Measurements from ENCODE around the gene HAL.
A peak's percentile ranks its signal among the peaks of the same experiment; 100 is the strongest.

Gene HAL

DNA sequence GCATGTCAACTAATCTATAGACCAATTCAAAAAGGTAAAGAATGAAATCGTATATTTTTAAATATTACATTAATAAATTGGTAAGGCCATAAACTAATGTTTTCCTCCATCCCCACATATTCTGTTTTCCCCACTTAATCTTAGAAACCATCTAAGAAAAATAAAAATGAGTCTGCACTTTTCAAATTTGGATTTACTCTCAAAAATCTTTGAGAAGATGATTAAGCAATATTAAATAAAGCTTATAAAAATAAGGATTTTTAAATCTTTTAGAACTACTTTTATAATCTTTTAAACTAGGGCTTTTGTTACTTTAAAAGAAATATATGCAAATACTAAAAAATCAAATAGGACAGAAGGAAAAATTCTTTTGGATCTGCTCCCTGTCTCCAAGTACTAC, 10.6 kb upstream of the HAL start:
- no peak for DNase-seq

DNA sequence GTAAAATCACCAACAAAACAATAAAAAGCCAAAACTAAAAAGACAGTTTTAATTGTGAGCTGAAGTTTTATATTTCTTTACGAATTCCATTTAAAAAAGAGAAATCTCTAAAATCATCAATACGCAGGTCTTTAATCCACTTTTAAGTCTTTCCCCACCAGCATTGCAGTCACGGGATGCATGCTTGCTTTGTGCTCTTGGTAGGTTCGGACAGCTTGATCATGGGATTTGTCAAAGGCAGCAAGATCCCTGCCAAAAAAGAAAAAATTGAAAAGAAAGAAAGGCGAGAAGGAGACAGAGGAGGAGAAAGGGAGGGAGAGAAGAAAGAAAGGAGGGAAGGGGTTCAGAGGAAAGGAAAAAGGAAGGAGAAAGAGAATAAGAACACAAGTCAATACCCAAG, 4.7 kb upstream of the HAL start:
- DNase-seq: no peak

DNA sequence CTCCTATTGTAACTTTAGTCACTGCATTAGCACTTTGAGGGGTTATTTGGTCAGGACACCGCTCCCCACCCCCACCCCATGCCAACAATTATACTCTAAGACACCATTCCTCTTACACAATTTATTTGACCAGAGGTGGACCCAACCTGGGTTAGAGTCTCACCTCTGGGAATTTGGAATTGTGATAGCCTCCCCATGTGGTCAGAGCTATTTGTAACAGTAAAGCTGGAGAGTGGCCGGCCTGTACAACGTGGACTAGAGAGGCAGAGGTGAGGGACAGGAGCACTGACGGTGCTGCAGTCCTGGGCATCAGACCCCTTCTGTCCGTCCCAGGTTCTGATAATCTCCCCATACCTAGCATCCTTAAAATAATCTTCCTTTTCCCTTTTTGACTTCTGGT, 3.3 kb upstream of the HAL start:
- DNase-seq: no peak

DNA sequence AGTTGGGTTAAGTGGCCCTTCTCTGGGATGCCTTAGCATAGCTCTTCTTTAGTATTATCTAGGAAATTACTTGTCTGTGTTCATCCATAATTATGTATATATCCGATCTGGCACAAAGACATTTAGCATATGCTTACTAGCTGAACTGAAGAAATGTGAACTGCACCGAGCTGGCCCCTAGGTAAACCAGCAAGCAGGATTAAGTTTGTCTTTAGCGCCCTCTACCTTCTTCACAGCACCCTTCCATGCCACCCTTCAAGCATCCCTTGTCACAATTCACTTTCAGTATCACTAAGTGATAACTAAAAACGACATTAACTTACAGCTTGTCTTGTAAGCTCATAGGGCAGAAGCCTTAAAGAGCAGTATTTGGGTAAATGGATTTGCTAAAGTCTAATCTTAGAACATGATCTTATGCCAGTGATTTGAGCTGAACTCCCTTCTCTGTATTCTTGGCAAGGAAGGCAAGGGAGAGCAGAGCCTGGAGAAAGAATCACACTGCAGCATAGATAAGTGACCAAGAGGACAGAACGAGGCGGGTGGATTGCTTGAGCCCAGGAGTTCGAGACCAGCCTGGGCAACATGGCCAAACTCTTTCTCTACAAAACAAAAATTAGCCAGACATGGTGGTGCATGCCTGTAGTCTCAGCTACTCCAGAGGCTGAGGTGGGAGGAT, 2.6 kb upstream of the HAL start:
- peak; percentile 74 for DNase-seq

DNA sequence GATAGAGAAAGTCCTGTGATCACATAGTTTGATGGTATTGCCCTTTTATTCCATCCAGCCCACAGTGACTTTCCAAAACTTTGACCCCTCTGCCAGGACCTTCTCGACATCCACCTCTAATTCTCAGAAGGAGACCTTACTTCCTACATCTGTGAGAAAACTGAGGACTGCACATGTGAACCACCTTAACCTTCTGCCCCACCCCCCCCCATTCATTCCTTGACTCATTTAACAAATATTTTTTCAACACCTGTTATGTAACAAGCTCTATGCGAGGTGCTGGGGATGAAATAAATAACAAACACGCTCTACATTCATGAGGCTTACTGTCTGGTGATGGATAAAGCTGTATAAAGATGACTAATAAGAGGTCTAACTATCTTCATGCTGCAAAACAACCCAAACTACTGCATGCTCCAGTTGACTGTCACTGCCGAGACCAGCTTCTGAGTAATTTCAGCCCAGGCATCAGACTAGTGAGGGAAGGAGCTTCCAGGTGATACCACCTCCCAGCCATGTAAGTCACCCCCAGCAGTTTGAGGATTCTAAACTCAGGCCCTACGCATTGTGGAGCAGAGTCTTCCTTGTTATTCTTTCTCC, 1.9 kb upstream of the HAL start:
- no peak for DNase-seq

DNA sequence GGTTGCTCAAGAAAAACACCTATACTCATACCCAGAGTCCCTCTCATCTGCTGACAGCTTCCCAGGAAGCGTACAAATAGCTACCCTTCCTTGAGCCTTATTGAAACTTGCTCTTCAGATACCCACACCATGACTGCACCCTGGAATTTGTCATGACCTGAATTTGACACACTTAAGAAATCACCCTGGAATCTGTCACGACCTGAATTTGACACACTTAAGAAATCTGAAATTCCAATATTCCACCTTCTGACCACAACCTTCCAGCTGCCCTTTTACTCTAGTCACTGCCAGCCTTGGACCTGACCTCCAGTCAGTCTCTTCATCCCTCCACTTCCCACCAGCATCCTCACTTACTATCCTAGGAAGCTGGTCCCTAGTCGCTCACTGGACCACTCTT, 1.1 kb upstream of the HAL start:
- DNase-seq: no peak

DNA sequence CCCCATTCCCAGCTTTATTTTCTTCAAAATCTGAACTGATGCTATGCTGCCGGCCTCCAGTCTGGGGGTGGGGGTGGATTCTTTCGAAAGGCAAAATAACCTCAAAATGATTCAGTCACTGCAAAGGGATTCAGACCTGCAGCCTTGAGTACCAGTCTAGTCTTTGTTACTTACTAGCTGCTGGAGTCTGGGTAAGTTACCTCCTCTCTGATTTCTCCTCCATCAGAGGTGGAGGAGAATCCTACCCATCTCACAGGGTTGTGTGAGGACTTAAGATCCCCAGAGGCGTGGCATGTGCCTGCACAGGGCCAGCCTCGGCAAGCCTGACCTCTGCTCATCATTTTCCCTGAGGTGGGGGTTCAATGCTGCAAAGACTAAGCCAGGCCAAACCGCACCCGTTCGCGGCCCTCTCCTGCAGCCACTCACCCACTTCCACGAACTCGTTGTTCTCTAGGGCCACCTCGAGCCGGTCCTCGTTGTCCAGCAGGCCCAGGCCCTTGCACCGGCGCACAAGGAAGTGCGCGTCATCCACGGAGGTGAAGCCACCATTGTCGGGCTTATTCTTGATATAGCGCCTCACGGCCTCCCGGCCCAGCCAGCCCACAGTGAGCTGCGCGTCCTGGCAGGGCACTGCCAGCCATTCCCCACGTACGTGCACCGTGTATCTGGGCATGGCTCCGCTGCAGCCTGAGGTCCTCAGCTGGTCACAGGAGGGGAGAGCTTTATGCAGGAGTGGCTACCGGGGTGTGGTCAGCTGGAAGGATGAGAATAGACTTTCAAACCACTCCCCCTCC, 709 bp downstream of the HAL start:
- DNase-seq: no peak

DNA sequence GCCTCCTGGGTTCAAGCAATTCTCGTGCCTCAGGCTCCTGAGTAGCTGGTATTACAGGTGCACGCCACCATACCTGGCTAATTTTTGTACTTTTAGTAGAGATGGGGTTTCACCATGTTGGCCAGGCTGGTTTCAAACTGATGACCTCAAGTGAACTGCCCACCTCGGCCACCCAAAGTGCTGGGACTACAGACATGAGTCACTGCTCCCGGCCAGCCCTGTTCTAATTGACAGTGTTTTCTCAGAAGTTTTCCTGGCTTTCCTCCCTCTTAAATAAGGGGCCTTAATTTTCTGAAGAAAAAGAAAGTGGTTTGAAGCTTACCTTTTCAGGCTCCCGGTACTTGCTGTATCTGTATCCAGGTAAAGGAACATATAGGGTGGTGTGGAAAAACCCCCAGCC, 1.7 kb downstream of the HAL start:
- no peak for DNase-seq

DNA sequence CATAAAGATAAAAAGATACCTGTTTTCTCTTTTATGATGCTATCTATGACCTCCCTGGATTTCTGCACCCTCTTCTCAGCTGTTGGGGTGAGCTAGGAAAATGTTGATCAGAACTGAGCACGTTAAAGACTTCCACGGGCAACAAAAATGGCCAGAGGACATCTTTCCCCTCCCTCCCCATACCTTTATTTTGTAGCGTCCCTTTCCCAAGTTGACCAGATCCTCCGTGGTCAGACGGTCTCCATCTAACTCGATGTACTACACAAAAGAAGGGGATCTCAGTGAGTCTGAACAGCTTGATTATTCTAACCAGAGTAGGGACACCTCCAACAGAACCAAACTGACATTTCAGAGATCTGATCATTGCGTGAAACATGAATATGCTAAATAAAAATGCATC, 2.2 kb downstream of the HAL start:
- DNase-seq: no peak

DNA sequence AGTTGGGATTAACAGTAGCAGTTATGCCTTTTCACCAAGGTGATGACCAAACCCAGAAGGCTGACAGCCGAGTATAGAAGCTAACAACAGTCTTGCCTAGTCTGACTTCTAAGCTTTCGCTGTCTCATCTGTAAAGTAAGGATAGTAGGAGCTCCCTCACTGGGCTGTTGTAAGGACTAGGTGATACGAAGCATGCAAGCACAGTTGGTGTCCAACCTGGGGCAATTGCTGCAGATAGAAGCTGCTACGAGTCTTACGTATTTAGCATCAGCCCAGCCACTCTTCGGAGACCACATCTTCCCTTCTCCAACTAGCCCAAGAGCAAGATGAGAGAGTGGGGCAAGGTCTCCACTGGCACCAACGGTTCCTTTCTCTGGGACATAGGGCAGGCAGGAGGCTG, 6.0 kb downstream of the HAL start:
- DNase-seq: no peak

DNA sequence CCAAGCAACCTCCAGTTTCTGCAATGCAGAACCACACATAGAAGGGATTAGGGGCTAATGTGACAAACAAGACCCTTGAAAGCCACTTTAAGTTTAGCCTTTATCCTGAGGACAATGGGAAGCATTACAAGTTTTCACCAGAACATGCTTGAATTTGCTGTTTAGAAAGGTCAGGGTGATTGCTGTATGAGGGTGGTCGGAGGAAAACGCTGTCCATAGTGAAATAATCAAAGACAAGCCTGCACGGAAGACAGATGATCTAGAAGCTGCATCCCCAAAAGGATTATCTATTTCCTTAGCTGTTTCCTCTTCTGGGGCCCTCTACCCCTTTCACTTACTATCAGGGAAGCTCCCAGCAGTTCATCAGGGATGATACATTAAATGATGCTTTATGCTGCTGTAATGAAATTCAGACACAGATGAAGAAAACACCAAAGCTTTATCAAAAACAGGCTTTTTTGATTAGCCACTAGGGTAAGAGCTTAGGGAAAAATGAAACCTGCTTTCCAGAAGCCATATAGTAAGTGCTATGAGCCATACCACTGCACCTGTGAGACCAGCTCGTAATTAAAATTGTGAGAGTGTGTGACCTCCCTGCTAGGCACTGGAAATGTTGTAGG, 6.5 kb downstream of the HAL start:
- no peak for DNase-seq

DNA sequence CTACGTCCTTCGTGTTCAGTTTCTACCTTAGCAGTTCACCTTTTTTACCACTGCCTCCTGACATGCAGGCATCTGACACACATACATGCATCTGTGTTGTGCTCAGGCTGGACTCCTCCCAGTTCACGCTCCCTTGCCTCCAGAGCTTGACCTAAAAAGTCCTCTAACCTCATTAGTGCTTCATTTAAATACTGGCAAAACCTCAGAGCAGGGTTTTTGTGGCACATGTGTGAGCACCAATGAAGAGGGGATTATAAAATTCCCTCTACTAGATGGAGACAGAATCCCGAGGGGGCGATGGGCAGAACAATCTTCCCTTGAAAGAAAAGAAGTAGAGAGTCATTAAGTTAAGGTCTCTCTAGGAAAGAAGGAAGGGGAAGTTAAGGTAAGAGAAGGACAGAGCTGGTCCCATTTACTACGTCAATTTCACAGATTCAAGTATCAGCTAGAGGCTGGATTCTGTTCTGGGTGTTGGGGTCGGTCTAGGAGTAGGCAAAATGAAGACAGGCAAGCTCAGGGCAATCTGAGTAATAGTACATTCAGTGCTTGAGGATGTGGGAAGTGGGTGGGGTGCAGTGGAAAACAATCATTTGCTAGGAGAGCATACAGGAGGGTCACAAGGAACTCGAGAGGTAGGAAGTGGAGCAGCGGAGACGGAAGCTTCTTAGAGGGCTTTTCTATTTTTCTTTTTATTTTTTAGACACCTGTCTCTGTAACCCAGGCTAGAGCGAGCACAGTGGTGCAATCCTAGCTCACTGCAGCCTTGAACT, 7.5 kb downstream of the HAL start:
- no peak for DNase-seq

DNA sequence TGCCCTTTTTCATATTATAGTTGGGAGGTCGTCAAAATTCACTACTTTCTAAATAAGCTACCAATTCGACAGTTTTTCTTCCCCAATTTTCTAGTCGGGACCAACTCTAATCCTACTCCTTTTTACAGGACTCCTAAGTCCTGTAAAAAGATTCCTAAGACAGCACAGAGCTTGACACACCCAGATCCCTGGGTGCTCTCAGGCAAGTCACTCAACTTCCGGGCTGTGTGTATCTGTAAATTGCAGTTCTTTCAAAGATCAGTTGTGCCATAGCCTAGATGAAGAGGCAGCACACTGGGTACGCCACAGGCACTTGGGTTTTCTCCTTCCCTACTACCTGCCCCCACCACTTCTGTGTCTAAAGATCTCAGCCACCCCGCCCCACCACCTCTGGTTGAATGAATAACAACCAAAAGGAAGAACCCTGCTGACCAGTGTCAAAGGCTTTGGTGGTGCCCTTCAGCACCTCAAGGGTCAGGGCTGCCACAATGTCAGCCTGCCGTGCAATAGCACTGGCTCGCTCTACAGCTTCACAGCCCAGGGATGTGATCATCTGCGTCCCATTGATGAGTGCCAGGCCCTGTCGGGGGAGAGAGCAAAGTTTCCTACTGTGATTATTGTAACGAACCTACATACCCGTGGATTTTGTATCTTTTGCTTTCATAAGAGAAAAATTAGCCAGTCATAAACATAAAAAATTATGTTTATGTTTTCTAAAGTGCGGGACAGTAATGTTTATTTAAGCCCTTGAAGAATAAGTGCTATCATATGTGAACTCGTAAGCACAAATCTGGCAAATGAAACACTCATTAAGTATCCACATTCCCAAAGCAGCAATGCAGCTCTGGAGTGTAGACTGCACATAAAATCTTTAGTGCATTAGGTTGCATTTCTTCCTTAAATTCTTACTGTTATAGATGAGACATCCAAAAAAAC, 9.2 kb downstream of the HAL start:
- DNase-seq: no peak

DNA sequence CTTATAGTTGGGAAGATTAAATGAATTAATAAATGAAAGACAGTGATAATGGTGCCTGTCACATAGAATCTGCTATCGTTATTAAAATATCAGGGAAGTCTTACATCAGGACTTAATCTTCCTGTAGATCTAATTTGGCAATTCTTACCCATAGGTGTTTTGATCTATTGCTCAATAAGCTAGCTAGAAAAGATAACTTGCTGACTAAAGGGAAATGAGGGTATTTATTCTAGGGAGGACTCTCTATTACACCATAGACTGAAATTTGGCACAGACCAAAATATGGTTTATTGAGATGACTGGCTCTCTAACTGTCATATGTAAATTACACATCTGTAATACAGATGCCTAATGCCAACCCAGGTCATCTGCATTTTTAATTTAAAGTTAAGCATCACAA, 11.5 kb downstream of the HAL start:
- DNase-seq: no peak

DNA sequence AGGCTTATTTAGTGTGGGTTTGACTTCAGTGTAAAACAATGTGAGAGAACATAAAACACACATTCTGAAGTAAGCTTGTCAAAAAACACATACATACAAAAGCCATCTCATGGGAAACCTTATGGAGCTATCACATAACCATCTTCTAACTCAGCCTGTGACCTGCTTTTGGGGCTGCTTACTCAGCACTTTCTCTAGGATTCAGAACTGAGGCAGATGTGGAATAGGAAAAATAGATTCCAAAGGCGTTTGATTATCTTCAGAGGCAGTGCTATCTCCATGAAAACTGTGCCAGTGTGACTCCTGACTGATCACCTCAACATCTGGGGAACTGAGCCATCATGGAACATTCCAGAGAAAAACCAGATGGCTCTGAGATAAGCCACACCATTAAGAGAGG, 13.5 kb downstream of the HAL start:
- DNase-seq: no peak

DNA sequence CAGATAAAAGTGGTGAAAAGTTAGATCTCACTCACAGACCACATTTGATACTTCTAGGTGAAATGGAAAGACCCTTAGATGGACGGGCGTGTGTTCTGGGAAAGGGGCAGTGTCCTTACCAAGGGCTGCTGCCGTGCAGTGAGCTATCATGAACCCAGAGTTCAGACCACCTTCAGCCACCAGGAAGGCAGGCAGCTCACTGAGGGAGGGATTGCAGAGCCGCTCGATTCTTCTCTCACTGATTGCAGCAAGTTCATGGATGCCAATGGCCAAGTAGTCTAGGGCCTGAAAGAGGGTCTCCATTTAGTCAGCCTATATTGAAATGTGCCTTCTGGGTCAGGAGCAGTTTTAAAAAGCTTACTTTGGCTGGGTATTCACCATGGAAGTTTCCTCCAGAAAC, 15.7 kb downstream of the HAL start:
- no peak for DNase-seq

DNA sequence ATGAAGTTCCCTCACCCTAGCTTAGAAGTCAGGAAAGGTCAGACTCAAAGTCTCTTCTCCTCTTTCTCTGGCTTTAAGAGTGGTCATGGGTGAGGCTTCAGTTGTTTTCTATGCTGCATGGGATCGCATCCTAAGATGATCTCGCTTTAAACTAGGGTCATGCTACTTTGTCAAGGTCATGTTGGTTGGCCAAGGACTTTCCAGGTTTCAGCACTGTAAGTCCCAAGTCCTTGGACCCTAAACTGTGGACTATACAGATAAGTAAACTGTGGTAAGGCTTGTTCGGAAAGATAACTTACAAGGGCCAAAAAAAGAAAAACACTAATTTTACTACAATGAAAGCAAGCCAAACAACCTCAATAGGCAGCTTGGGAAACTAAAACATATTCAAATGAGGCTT, 17.4 kb downstream of the HAL start:
- DNase-seq: no peak

DNA sequence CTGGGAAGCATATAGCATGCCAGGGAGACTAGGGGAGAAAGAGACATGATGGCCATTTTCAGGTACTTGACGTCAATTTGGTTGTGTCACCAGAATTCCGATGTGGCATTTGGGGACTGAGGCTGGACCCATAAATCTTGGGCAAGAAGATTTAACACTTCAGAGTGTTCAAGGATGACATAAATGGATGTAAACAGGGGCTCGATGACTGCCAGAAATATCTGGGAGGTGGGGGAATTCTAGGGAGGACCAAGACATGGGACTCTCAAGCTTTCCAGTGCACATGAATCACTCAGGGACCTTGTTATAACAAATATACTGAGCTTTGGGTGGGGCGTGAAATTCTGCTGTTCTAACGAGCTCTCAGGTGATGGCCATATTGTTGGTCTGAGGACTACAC, 17.8 kb downstream of the HAL start:
- DNase-seq: no peak

DNA sequence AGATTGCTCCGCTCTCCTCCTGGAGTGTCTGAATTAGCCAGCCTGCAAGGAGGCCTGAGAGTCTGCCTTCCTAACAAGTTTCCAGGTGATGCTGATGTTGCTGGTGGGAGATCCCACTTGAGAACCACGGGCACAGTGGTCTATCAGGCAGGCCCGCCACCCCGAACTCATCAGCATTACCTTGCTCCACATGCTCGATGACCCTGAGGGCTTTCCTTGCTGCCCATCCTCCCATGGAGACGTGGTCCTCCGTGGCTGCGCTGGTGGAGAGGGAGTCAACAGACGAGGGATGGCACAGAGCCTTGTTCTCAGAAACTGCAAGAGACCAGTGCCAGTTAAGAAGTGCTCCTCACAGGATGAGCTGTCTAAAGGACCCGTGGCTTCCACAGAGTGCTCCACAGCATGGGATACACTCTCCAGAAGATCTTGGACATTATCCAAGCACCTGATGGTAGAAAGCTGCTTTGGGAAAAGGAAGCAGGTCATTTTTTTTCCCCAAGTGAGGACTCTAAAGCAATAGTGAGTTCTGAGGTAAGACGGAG, 18.3 kb downstream of the HAL start:
- no peak for DNase-seq

DNA sequence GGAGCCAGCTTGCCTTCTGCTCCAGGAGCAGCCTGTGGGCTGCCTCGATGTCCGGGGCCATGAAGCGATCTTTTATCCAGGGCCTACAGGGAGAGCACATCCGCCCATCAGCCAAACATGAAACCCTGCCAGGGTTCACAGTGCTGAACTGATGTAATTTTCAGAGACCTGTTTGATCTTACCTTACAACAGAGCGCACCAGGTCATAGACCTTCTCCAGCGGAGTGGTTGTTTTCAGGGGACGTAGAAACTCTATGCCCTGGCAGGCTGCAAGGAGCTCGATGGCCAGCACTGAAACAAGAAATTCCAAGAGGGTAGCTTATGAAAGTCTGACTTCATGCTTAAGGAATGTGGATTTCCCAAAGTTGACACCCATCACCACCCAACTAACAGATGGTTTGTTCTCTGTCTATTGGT, 19.7 kb downstream of the HAL start:
- no peak for DNase-seq

DNA sequence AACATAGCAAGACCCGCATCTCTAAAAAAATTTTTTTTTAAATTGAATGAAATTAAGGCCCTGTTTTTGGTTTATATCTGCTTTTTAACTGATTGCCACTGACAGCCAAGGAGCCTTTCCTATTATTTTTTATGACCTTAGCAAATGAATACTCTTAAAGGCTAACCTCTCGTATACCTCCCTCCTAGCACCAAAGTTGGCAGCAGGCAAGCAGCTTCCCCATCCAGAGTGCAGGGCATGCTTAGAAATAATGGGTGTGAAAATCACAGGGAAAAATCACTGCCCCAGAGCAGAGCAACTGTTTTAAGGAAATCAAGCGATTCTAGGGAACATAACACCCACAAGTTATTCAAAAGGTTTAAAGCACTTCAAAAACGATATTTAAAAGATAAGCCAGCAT, 20.7 kb downstream of the HAL start:
- DNase-seq: no peak

DNA sequence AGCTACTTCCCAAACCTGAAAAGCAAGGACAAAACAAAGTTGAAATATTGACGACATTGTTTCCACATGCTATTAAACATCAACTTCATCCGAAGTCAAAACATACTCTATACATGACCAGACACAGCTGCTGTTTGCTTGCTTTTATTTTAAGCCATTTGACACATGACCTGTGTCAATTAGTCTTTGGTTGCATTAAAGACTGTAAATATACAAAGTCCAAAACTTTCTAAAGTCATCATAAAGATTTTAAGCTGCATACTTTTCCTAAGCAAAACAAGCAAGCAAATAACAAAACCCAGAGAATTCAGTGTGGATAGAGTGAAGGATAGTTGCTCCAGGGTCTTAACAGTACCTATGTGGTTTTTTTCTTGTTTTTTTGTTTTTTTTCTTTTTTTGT, 21.8 kb downstream of the HAL start:
- DNase-seq: no peak

Data from NCI-H1105 treated with DMSO at 0.1 percent for 48 hours (cell line).